GM13977 (cell line): Measurements from ENCODE around the gene NF1.
"Not testable (repeated sequence)": the region's sequence is repeated elsewhere in the genome, so short reads cannot be mapped to it uniquely, and the experiment has no call there.

Source experiments
- DNase-seq: peaks from one replicate; pipeline ENCODE4 v3.0.0; 2012; ENCODE audit warnings: low spot score
- CTCF ChIP-seq: IDR thresholded peaks from 2 replicates; pipeline ENCODE4 v1.5.1; 2012; ENCODE audit warnings: mild to moderate bottlenecking, control low read depth; ENCODE audit not compliant: insufficient read depth; ENCODE audit errors: extremely low read depth, missing control alignments
- in situ Hi-C: fragments of 300-500 bp; cut with MboI; formaldehyde crosslinking; loops from one replicate; pipeline ENCODE4 v1.12.0; 2022; ENCODE audit warnings: low sequenced_read_pairs, low pct_unique_long_range_greater_than_20kb, mixed read lengths, inconsistent platforms; ENCODE audit not compliant: unreplicated experiment

Gene NF1

GRCh38 chr17:31079731-31080130, 15.0 kb upstream of the NF1 start:
- no peak for TF ChIP-seq CTCF
- DNase-seq: no peak
- in situ Hi-C loops: no loop called here

GRCh38 chr17:31085563-31085962, 9.2 kb upstream of the NF1 start:
- TF ChIP-seq CTCF: no peak
- no peak for DNase-seq
- in situ Hi-C loops: no loop called here

GRCh38 chr17:31089471-31089870, 5.3 kb upstream of the NF1 start:
- DNase-seq: no peak
- in situ Hi-C loops: no loop called here
- no peak for TF ChIP-seq CTCF

- DNase-seq, in situ Hi-C loops: not testable (repeated sequence)
Observed at GRCh38 chr17:31090650-31091049, 4.1 kb upstream of the NF1 start.

- DNase-seq: no peak
- no peak for TF ChIP-seq CTCF
- in situ Hi-C loops: no loop called here
Observed at GRCh38 chr17:31092475-31093064, 2.2 kb upstream of the NF1 start.

GRCh38 chr17:31093866-31094599, 744 bp upstream of the NF1 start:
- in situ Hi-C loops: no loop called here
- DNase-seq: no peak

More at GRCh38 chr17:31093866-31094599, 744 bp upstream of the NF1 start:
- no peak for TF ChIP-seq CTCF
